Sigmoid colon (tissue), 7 donors: ENCODE results near the gene SERINC5. TPM values are rescaled to one million over a fixed set of nuclear protein-coding genes. Genes with fewer than 3 reads are reported as not detected.

Source experiments
- DNase-seq: peaks from one replicate; pipeline ENCODE4 v3.0.0-alpha.2; 2019
- H3K27ac ChIP-seq, 4 donors: fragments of 200-600 bp; sonication (generic); one replicate each; pipeline ENCODE4 v1.5.1; 2016 to 2019; ENCODE audit warnings: mild to moderate bottlenecking in 1 of 4
- H3K27me3 ChIP-seq, 3 donors: fragments of 200-600 bp; sonication (generic); one replicate each; pipeline ENCODE4 v1.5.1; 2019; ENCODE audit warnings: mild to moderate bottlenecking in 1 of 3
- H3K36me3 ChIP-seq, 4 donors: fragments of 200-600 bp; sonication (generic); one replicate each; pipeline ENCODE4 v1.5.1; 2016 to 2019
- H3K4me1 ChIP-seq, 4 donors: fragments of 200-600 bp; sonication (generic); one replicate each; pipeline ENCODE4 v1.5.1; 2017 to 2019
- H3K4me3 ChIP-seq, 4 donors: fragments of 200-600 bp; sonication (generic); one replicate each; pipeline ENCODE4 v1.5.1; 2017 to 2019; ENCODE audit warnings: mild to moderate bottlenecking in 2 of 4, moderate library complexity in 1 of 4
- H3K9me3 ChIP-seq, 4 donors: fragments of 200-600 bp in 3 of 4; sonication (generic) in 3 of 4; one replicate each; pipeline versions ENCODE4 v1.5.1 to v1.6.1; 2013 to 2019
- EP300 ChIP-seq, 4 donors: sonication (generic); formaldehyde crosslinking; IDR thresholded peaks; one replicate each; pipeline ENCODE4 v1.6.1; 2017; ENCODE audit warnings: antibody characterized with exemption in 4 of 4
- POLR2A ChIP-seq, 2 donors: fragments of 450-650 bp; IDR thresholded peaks; one replicate each; pipeline ENCODE4 v1.6.1; 2016; ENCODE audit warnings: antibody characterized with exemption in 2 of 2, mild to moderate bottlenecking in 2 of 2, moderate library complexity in 2 of 2
- POLR2AphosphoS5 ChIP-seq, 4 donors: sonication (generic); formaldehyde crosslinking; IDR thresholded peaks; one replicate each; pipeline ENCODE4 v1.6.1; 2017; ENCODE audit warnings: antibody characterized with exemption in 4 of 4
- WGBS, 2 donors: extraction: QIAGEN DNeasy Blood & Tissue Kit; methylation state at CpG; one replicate each; pipeline ENCODE4 v1.1.7; 2013; 5-methylcytosine and 5-hydroxymethylcytosine counted together
- intact Hi-C: fragments of 100-400 bp; cut with DNase I; formaldehyde crosslinking; loops from one replicate; pipeline ENCODE4 v1.15.1; 2023
- polyA plus RNA-seq, 3 donors: library from polyadenylated mRNA; stranded (reverse); fragments of 200-250 nt; gene quantifications; one replicate each; pipeline ENCODE4 v1.2.3, GENCODE V29; 2013
- total RNA-seq, 4 donors: library from RNA; depleted of rRNA; stranded (reverse); fragments of >200 nt; gene quantifications; one replicate each; pipeline ENCODE4 v1.1.0, GENCODE V29; 2016
- TF ChIP-seq, protein P1 (sequence below), 4 experiments: fragments of 450-650 bp in 3 of 4; fragments of 200-600 bp in 1 of 4; IDR thresholded peaks; one replicate each; pipeline ENCODE4 v1.5.1; 2016 to 2019; ENCODE audit warnings: antibody characterized with exemption in 4 of 4, mild to moderate bottlenecking in 3 of 4, moderate library complexity in 2 of 4
- donor health status: healthy with polysubstance abuse.
- donor health status: Bipolar disorder and iron deficiency.
- donor health status: healthy.

SERINC5 gene
- total and polyA plus RNA-seq, 7 donors: 3.6 to 25.9 (median 9.6) TPM

DNA sequence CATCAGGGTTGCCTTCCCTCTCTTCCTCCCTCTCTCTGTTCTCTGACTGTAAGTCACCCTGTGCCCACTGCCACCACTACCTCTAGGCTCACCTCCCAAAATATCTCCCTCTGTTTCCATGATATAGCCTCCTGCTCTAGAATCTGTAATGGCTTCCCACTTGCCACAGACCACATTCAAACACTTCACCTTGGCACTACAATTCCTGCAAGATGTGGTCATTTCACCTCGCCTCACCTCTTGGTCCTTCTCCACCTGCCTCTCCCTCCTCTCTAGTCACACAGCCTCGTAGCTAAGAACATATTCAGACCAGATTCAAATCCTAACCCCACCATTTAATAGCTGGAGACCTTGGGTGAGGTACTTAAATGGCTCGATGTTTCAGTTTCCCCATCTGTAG, 56.9 kb downstream of the SERINC5 start:
- intact Hi-C loops: no loop called here

DNA sequence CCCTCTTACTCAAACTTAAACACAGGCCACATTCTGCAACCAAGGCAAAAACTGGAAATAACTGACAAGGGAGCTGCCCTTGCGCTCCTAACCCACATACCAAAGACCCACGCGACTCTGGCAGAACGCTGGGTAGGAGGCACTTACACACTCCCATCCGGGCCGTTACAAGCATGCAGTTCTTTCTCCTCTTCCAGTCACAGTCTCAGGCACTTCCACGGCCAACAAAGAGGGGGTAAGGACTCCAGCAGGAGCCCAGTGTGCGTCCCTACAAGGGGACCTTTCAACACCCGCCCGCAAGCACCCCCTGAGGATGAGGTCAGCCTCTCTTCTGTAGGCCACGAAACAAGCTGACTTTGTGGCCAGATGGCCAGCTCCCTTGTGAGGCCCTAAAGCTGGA, 57.4 kb downstream of the SERINC5 start:
- no peaks in the 10 kb centered on the region for H3K9me3 ChIP-seq
- no peak for DNase-seq
- peak overlapping the region in 3 of 4 donors; percentile 2 to 43 (median 42) for H3K27ac ChIP-seq
- intact Hi-C loops: no loop called here
- H3K27me3 ChIP-seq: no peaks in the 10 kb centered on the region
- peaks cover 0 to 29% (median 26%) of the 10 kb centered on the region in 4 donors for H3K4me1 ChIP-seq
- TF ChIP-seq POLR2AphosphoS5 (IDR thresholded peaks at IDR 0.05) (no peak), EP300 (IDR thresholded peaks at IDR 0.05) (no peak), POLR2A (IDR thresholded peaks at IDR 0.05) (no peak)
- TF ChIP-seq, protein P1, sequence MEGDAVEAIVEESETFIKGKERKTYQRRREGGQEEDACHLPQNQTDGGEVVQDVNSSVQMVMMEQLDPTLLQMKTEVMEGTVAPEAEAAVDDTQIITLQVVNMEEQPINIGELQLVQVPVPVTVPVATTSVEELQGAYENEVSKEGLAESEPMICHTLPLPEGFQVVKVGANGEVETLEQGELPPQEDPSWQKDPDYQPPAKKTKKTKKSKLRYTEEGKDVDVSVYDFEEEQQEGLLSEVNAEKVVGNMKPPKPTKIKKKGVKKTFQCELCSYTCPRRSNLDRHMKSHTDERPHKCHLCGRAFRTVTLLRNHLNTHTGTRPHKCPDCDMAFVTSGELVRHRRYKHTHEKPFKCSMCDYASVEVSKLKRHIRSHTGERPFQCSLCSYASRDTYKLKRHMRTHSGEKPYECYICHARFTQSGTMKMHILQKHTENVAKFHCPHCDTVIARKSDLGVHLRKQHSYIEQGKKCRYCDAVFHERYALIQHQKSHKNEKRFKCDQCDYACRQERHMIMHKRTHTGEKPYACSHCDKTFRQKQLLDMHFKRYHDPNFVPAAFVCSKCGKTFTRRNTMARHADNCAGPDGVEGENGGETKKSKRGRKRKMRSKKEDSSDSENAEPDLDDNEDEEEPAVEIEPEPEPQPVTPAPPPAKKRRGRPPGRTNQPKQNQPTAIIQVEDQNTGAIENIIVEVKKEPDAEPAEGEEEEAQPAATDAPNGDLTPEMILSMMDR (IDR thresholded peaks at IDR 0.05): no peak
- peaks cover 0 to 21% (median 0%) of the 10 kb centered on the region in 4 donors for H3K36me3 ChIP-seq
- H3K4me3 ChIP-seq: no peak overlapping the region
- 83 to 86% methylated on average over 11 of the region's 11 CpGs for WGBS, 2 donors

More for the DNA sequence above, 56.9 kb downstream of the SERINC5 start:
- no peak for DNase-seq
- Histone ChIP-seq H3K27me3 (no peaks in the 10 kb centered on the region), H3K36me3 (peaks cover 0 to 21% (median 0%) of the 10 kb centered on the region in 4 donors), H3K9me3 (no peaks in the 10 kb centered on the region), H3K4me3 (no peak overlapping the region), H3K27ac (peak overlapping the region in 3 of 4 donors; percentile 2 to 43 (median 42)), H3K4me1 (peaks cover 0 to 24% (median 21%) of the 10 kb centered on the region in 4 donors)
- 82 to 90% methylated on average over 3 of the region's 3 CpGs for WGBS, 2 donors
- TF ChIP-seq POLR2AphosphoS5 (IDR thresholded peaks at IDR 0.05) (no peak), POLR2A (IDR thresholded peaks at IDR 0.05) (no peak)
- TF ChIP-seq, protein P1 (IDR thresholded peaks at IDR 0.05): no peak

DNA sequence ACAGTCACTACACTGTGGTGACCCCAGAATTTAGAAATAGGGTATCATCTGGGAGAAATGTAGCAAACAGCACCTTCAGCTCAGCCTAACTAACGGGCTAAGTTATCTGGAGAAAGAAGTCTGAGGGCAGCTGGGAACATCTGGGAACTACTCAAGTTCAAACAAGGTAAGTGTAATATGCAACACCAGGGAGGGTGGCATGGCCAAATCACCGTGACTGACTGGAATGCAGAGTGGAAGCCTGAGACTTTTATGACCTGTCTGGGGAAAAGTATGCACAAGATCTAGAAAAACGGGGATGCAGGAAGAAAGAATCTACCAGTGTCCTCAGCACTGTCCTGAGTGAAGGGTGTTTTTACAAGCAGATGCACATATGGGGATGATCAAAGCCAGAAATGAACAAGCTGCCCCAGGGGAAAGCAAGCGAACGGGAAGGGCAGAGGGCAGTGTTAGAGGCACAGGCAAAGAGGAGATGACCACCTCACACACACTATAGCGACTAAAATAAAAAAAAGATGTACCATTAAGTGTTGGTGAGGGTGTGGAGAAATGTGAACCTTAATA, 59.9 kb downstream of the SERINC5 start:
- Histone ChIP-seq H3K36me3 (peaks cover 0 to 1% (median 0%) of the 10 kb centered on the region in 4 donors), H3K27me3 (no peaks in the 10 kb centered on the region), H3K4me3 (no peak overlapping the region), H3K4me1 (peaks cover 0 to 48% (median 47%) of the 10 kb centered on the region in 4 donors), H3K27ac (no peak overlapping the region), H3K9me3 (no peaks in the 10 kb centered on the region)
- WGBS, 2 donors: 73 to 77% methylated on average over 6 of the region's 6 CpGs
- TF ChIP-seq, protein P1 (IDR thresholded peaks at IDR 0.05): no peak
- no peak for TF ChIP-seq POLR2AphosphoS5 (IDR thresholded peaks at IDR 0.05)
- no peak for TF ChIP-seq POLR2A (IDR thresholded peaks at IDR 0.05)
- TF ChIP-seq EP300 (IDR thresholded peaks at IDR 0.05): no peak
- DNase-seq: no peak
- intact Hi-C loops: no loop called here

DNA sequence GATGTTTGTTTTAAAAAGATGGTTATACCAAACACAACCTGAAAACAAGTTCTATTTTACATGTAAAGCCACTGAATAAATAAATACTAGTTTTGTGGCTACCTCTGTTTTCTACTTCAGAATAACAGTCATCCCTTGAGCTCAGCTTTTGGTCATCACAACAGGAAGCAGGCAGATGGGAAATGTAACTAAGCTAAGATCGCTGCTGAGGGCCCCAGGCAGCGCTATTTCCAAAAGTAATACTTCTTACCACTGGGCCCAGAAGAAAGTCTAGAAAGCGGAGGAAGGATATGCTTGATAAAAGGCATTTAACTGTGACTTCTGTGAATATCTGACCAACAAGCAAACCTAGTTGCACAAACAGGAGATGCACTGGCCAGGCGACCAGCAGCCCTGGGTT, 61.4 kb downstream of the SERINC5 start:
- WGBS, 2 donors: 68 to 86% methylated on average over 4 of the region's 4 CpGs
- intact Hi-C loops: no loop called here
- peaks cover 0 to 48% (median 47%) of the 10 kb centered on the region in 4 donors for H3K4me1 ChIP-seq
- TF ChIP-seq POLR2A (IDR thresholded peaks at IDR 0.05) (no peak), POLR2AphosphoS5 (IDR thresholded peaks at IDR 0.05) (no peak), EP300 (IDR thresholded peaks at IDR 0.05) (no peak)
- TF ChIP-seq, protein P1 (IDR thresholded peaks at IDR 0.05): no peak
- peak overlapping the region in 3 of 4 donors; percentile 22 to 78 (median 76) for H3K27ac ChIP-seq
- no peaks in the 10 kb centered on the region for H3K27me3 ChIP-seq
- H3K36me3 ChIP-seq: no peaks in the 10 kb centered on the region
- no peak overlapping the region for H3K4me3 ChIP-seq
- no peak for DNase-seq
- no peaks in the 10 kb centered on the region for H3K9me3 ChIP-seq
